BLaER1 treated with 17β-estradiol and CSF1 and Interleukin-3, amounts not matched to agents 10 nM and 100 nM (cell line): ENCODE measurements around the gene PTPRT.

Experiments used
- H3K27ac ChIP-seq, 11 experiments: shearing (Covaris generic); formaldehyde crosslinking; 2 replicates each; pipeline ENCODE4 v1.8.1; 2022
- H3K27me3 ChIP-seq, 11 experiments: shearing (Covaris generic); formaldehyde crosslinking; 2 replicates each; pipeline ENCODE4 v1.8.1; 2022
- H3K36me3 ChIP-seq, 11 experiments: shearing (Covaris generic); formaldehyde crosslinking; 2 replicates each; pipeline ENCODE4 v1.8.1; 2022
- H3K4me1 ChIP-seq, 10 experiments: shearing (Covaris generic); formaldehyde crosslinking; 2 replicates each; pipeline ENCODE4 v1.8.1; 2022
- H3K4me2 ChIP-seq, 11 experiments: shearing (Covaris generic); formaldehyde crosslinking; 2 replicates each; pipeline ENCODE4 v1.8.1; 2022
- H3K4me3 ChIP-seq, 10 experiments: shearing (Covaris generic); formaldehyde crosslinking; 2 replicates each; pipeline ENCODE4 v1.8.1; 2022
- H3K9ac ChIP-seq, 11 experiments: shearing (Covaris generic); formaldehyde crosslinking; 2 replicates each; pipeline ENCODE4 v1.8.1; 2022
- H3K9me3 ChIP-seq, 11 experiments: shearing (Covaris generic); formaldehyde crosslinking; replicated peaks in 1 of 11; 2 replicates each; pipeline ENCODE4 v1.8.1; 2022
- H4K20me1 ChIP-seq, 11 experiments: shearing (Covaris generic); formaldehyde crosslinking; 2 replicates each; pipeline ENCODE4 v1.8.1; 2022
- Cebpa-rat ChIP-seq, 11 experiments: shearing (Covaris generic); IDR thresholded peaks; 2 replicates each; pipeline ENCODE4 v1.8.1; 2022

Gene PTPRT

GRCh38 chr20:42085366-42085765 lies 1104.3 kb downstream of the PTPRT start:
- H3K9me3 ChIP-seq = no peaks in the 10 kb centered on the region
- no peaks in the 10 kb centered on the region for H4K20me1 ChIP-seq
- H3K9ac ChIP-seq = no peak overlapping the region
- H3K4me1 ChIP-seq = peaks cover 0 to 8% (median 0%) of the 10 kb centered on the region in 10 experiments; a peak in 4 of 20 replicates
- TF ChIP-seq Cebpa-rat (IDR thresholded peaks at IDR 0.05) = no peak
- H3K4me3 ChIP-seq = no peak overlapping the region
- no peaks in the 10 kb centered on the region for H3K36me3 ChIP-seq
- no peak overlapping the region for H3K27ac ChIP-seq
- H3K4me2 ChIP-seq = no peak overlapping the region
- no peaks in the 10 kb centered on the region for H3K27me3 ChIP-seq

GRCh38 chr20:42083280-42083679 lies 1106.4 kb downstream of the PTPRT start:
- H3K27ac ChIP-seq = no peak overlapping the region
- peaks cover 0 to 4% (median 0%) of the 10 kb centered on the region in 10 experiments; a peak in 1 of 20 replicates for H3K4me1 ChIP-seq
- H4K20me1 ChIP-seq = no peaks in the 10 kb centered on the region
- no peaks in the 10 kb centered on the region for H3K9me3 ChIP-seq
- H3K4me2 ChIP-seq = no peak overlapping the region
- TF ChIP-seq Cebpa-rat (IDR thresholded peaks at IDR 0.05) = no peak
- H3K4me3 ChIP-seq = no peak overlapping the region
- no peak overlapping the region for H3K9ac ChIP-seq
- H3K36me3 ChIP-seq = no peaks in the 10 kb centered on the region
- no peaks in the 10 kb centered on the region for H3K27me3 ChIP-seq

- TF ChIP-seq Cebpa-rat (IDR thresholded peaks at IDR 0.05) = no peak
- H3K9ac ChIP-seq = no peak overlapping the region
- H3K9me3 ChIP-seq = no peaks in the 10 kb centered on the region
- no peak overlapping the region for H3K4me3 ChIP-seq
- peaks cover 0 to 4% (median 0%) of the 10 kb centered on the region in 10 experiments; a peak in 1 of 20 replicates for H3K4me1 ChIP-seq
- H3K27me3 ChIP-seq = no peaks in the 10 kb centered on the region
- no peaks in the 10 kb centered on the region for H3K36me3 ChIP-seq
- no peaks in the 10 kb centered on the region for H4K20me1 ChIP-seq
- no peak overlapping the region for H3K27ac ChIP-seq
- H3K4me2 ChIP-seq = no peak overlapping the region
Measured at GRCh38 chr20:42082611-42083010, 1107.1 kb downstream of the PTPRT start.

- Histone ChIP-seq H3K27ac (no peak overlapping the region), H3K9me3 (no peaks in the 10 kb centered on the region)
Measured at GRCh38 chr20:42080956-42081355, 1108.8 kb downstream of the PTPRT start.

GRCh38 chr20:42074944-42075343 lies 1114.8 kb downstream of the PTPRT start:
- no peaks in the 10 kb centered on the region for H3K4me1 ChIP-seq
- H3K36me3 ChIP-seq = no peaks in the 10 kb centered on the region
- H4K20me1 ChIP-seq = no peaks in the 10 kb centered on the region
- no peak for TF ChIP-seq Cebpa-rat (IDR thresholded peaks at IDR 0.05)
- H3K4me3 ChIP-seq = no peak overlapping the region
- no peak overlapping the region for H3K4me2 ChIP-seq
- no peak overlapping the region for H3K9ac ChIP-seq
- H3K27me3 ChIP-seq = no peaks in the 10 kb centered on the region
- H3K9me3 ChIP-seq = no peaks in the 10 kb centered on the region
- H3K27ac ChIP-seq = no peak overlapping the region

More at GRCh38 chr20:42080956-42081355, 1108.8 kb downstream of the PTPRT start:
- no peaks in the 10 kb centered on the region for H3K36me3 ChIP-seq
- no peak overlapping the region for H3K4me3 ChIP-seq
- H4K20me1 ChIP-seq = no peaks in the 10 kb centered on the region
- H3K27me3 ChIP-seq = no peaks in the 10 kb centered on the region
- no peak for TF ChIP-seq Cebpa-rat (IDR thresholded peaks at IDR 0.05)
- no peak overlapping the region for H3K4me2 ChIP-seq
- H3K9ac ChIP-seq = no peak overlapping the region
- H3K4me1 ChIP-seq = peaks cover 0 to 4% (median 0%) of the 10 kb centered on the region in 10 experiments; a peak in 1 of 20 replicates

GRCh38 chr20:42067596-42067995 lies 1122.1 kb downstream of the PTPRT start:
- no peaks in the 10 kb centered on the region for H3K36me3 ChIP-seq
- H4K20me1 ChIP-seq = no peaks in the 10 kb centered on the region
- no peak overlapping the region for H3K4me2 ChIP-seq
- no peak for TF ChIP-seq Cebpa-rat (IDR thresholded peaks at IDR 0.05)
- no peak overlapping the region for H3K27ac ChIP-seq
- H3K27me3 ChIP-seq = no peaks in the 10 kb centered on the region
- no peaks in the 10 kb centered on the region for H3K9me3 ChIP-seq
- no peak overlapping the region for H3K9ac ChIP-seq
- no peaks in the 10 kb centered on the region for H3K4me1 ChIP-seq
- H3K4me3 ChIP-seq = no peak overlapping the region

- no peaks in the 10 kb centered on the region for H4K20me1 ChIP-seq
- no peak overlapping the region for H3K9ac ChIP-seq
- no peak overlapping the region for H3K4me3 ChIP-seq
- TF ChIP-seq Cebpa-rat (IDR thresholded peaks at IDR 0.05) = no peak
- H3K27ac ChIP-seq = no peak overlapping the region
- no peaks in the 10 kb centered on the region for H3K9me3 ChIP-seq
- no peaks in the 10 kb centered on the region for H3K27me3 ChIP-seq
- no peaks in the 10 kb centered on the region for H3K36me3 ChIP-seq
- no peaks in the 10 kb centered on the region for H3K4me1 ChIP-seq
- H3K4me2 ChIP-seq = no peak overlapping the region
Measured at GRCh38 chr20:42067174-42067573, 1122.5 kb downstream of the PTPRT start.

- H3K4me3 ChIP-seq = no peak overlapping the region
- H3K4me2 ChIP-seq = no peak overlapping the region
- no peaks in the 10 kb centered on the region for H3K4me1 ChIP-seq
- H3K9me3 ChIP-seq = peaks cover 0 to 10% (median 6%) of the 10 kb centered on the region in 11 experiments; a peak in 10 of 22 replicates
- H3K27me3 ChIP-seq = no peaks in the 10 kb centered on the region
- no peaks in the 10 kb centered on the region for H4K20me1 ChIP-seq
- no peak overlapping the region for H3K27ac ChIP-seq
- no peaks in the 10 kb centered on the region for H3K36me3 ChIP-seq
- no peak overlapping the region for H3K9ac ChIP-seq
- TF ChIP-seq Cebpa-rat (IDR thresholded peaks at IDR 0.05) = no peak
Measured at GRCh38 chr20:42063141-42063540, 1126.6 kb downstream of the PTPRT start.

GRCh38 chr20:42053350-42053749 lies 1136.4 kb downstream of the PTPRT start:
- Histone ChIP-seq H3K4me3 (no peak overlapping the region), H3K9ac (no peak overlapping the region), H3K27me3 (no peaks in the 10 kb centered on the region), H3K27ac (no peak overlapping the region), H3K9me3 (no peaks in the 10 kb centered on the region), H3K4me1 (peaks cover 0 to 16% (median 2%) of the 10 kb centered on the region in 10 experiments; a peak in 7 of 20 replicates), H3K36me3 (no peaks in the 10 kb centered on the region), H4K20me1 (no peaks in the 10 kb centered on the region), H3K4me2 (no peak overlapping the region)
- TF ChIP-seq Cebpa-rat (IDR thresholded peaks at IDR 0.05) = no peak

- no peak overlapping the region for H3K27ac ChIP-seq
- no peak for TF ChIP-seq Cebpa-rat (IDR thresholded peaks at IDR 0.05)
- peaks cover 0 to 16% (median 2%) of the 10 kb centered on the region in 10 experiments; a peak in 7 of 20 replicates for H3K4me1 ChIP-seq
Measured at GRCh38 chr20:42051921-42052320, 1137.8 kb downstream of the PTPRT start.

More at GRCh38 chr20:42051921-42052320, 1137.8 kb downstream of the PTPRT start:
- Histone ChIP-seq H3K27me3 (no peaks in the 10 kb centered on the region), H3K36me3 (no peaks in the 10 kb centered on the region), H3K9me3 (no peaks in the 10 kb centered on the region), H4K20me1 (no peaks in the 10 kb centered on the region), H3K4me2 (no peak overlapping the region), H3K4me3 (no peak overlapping the region), H3K9ac (no peak overlapping the region)
